8988T (cell line): ENCODE results near the gene USP22.

Experiments
- DNase-seq: peaks from one replicate; pipeline ENCODE4 v3.0.0; 2011

Gene USP22

DNA sequence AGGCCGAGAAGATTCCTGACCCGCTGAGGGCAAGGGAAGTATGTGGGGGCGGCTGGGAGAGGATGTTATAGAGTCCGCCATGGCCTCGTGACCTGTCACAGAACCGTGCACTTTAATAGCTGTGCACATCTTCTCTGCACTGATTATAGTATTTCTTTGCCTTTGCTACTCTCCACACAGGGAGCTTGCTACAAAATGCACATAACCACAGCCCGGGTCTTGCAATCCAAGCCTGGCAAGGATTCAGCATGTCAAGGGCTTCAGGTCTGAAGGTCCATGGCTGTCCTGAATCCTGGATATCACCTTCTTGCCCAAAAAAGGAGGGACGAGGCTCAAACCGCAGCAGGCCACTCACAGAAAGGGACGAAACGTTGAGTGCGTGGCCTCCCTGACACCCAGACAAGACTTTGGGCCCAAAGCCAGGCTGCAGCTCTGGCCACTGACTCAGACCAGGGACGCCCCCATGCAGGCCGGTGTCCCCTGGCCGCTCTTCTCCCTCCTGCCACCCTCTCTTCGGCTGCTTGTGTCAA is 43.7 kb downstream of the USP22 start:
- DNase-seq: no peak

DNA sequence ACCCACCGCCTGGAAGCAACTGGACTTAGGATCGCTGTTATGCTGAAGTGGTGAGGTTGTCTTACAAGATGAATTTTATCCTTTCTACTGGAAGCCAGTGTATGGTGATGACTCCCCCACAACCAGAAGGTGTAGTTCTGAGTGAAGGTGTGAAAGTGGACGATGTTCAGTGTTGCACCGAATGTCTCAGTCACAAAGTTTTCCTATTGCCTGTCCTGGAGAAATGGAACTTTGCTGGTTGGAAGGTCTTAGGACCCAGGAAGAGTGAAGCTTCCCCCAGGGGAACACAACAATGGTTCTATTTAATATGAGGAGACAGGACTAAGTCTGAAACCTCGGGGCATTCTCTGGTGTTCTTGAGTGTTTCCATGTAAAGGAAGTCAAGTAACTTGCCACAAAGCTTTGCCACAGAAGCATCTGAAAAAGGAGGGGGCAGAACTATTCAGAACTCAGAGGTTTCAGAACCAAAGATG is 44.2 kb downstream of the USP22 start:
- DNase-seq: no peak

DNA sequence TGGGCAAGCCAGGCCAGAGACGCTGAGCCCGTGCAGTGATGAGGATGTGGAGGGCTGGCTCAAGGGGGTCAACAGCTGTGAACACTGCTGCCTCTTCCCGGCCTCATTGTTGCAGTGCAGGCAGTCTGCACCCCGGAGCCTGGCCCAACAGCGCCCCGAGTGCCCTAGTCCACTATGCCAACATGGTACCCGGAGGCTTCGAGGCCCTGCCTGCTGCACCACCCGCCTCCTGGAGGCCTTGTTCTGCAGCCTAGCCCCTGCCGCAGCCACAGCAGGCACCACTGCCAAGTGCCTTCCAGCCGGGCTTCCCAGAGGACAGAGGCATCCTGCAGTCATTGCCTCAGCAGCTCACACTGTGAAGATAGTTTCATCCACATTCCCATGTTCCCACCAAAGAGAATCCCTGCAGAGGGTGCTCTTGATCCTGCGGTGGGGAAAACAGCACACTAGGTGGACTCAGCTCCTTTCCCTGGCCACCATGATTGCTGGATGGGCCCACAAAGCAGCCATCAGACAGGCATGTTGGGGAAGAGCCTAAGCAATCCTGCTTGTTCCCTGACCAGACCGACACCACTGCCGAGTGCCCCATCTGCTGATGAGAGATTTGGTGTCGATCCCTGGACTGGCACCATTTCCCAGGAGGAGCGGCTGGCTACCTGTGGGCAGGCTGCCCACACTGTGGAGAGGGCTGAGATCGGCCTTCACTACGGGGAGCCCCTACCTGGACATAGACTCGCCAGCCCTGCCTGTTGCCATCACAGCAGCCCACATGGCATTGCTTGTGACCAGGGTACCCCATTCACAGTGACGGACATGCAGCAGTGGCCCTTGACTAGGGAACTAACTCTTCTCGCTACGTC is 44.9 kb downstream of the USP22 start:
- DNase-seq: no peak

DNA sequence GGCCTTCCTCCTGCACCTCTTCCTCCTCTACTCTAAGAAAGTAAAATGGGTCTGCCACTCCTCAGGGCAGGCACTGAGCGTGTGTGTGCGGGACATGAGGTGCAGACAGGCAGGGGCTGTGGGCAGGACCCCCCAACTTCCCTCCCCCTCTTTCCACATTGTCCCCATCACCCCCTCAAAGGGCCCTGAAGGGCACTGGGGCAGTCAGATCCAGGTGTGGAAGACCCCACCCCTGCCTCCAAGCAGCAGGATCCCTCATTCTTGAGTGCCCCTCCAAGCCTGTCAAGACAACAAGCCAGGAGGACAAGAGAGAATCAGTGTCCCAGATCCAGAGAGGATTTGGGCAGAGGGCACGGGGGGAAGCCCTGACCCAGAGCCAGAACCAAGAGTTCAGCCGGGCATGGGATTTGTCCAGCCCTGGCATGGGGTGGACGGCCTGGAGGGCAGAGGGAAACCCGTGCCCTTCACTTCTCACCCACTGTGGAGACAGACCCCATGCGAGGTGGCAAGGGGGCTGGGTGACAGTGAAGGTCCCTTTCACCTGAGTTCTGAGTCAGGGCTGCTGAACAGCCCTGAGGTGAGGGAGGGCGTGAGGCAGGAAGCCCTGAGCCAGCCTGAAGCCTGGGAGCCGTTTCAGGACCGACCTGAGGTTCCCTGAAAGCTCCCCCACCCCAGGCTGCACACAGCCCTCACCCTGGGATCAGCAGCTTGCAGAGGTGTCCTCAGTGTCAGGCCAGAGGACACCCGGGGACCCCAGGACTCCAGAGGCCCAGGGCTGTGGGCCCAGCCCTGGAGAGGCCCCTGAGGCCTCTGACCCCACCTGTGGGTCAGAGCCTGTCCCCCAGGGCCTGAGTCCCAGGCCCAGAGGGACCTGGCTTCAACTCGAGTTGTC is 45.8 kb downstream of the USP22 start:
- DNase-seq: no peak

DNA sequence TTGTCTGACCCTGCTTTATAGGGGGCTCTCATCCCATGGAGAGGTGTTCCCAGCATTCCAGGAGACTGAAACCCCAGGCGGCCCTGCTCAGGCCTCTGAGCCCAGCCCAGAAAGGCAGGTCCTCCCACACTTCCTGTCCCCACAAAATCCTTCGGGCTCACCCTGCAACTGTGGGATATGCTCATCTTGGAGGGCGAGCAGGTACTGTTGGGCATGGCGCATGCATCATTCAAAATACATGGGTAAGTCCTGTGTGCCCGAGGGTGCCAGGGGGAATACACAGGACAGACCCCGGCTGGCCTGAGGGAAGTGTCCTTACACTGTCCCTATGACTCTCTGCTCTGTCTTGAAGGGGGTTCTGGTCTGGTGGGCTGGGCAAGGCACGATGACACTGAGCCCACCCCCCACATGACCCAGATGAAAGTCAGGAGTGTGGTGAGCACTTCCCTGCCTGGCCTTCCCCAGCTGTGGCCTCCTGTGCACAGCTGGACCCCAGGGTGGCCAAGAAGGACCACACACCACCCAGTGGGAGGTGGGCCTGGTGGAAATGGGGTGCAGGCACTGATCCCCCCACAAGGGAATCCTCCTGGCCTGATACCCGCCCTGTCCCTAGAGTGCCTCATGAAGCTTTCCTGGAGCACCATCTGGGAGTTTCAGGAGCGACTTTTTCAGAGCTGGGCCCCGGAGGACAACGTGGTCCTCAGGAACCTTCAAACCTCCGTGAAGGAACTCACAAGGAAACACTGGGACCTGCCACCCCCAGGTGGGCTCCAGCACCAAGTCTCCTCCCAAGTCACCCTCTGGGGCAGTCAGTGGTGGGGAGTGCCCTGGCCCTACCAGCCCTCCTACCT is 46.7 kb downstream of the USP22 start:
- no peak for DNase-seq

DNA sequence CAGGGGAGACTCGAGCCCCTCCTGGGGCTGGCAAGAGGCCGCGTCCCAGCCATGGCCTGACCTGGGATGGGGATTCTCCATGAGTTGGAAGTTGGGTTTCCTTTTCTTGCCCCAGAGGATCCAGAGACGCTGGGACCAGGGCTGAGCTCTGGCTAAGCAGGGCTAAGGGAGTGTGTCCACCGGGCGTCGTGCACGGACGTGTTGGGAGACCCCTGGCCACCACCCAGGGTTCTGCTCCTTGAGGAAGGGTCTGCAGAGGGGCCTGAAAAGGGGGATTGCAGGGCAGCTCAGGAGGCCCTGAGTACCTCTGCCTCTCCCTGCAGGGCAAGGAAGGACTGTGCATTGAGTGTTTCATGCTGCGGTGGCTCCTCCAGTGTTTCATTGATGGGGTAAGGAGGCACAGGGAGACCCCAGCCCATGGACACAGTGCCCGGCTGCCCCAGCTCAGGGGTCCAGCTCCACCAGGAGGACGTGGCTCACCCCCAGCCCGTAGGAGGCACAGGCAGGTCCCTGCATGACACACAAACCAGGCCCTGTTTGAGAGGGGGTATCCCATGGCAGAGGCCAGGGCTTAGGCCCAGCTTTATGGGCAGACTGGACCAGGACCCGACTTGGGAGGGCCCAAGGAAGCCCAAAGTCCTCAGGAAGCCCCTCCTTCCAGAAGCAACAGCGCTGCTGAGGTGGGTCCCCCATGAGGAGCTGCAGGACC is 47.5 kb downstream of the USP22 start:
- DNase-seq: no peak

DNA sequence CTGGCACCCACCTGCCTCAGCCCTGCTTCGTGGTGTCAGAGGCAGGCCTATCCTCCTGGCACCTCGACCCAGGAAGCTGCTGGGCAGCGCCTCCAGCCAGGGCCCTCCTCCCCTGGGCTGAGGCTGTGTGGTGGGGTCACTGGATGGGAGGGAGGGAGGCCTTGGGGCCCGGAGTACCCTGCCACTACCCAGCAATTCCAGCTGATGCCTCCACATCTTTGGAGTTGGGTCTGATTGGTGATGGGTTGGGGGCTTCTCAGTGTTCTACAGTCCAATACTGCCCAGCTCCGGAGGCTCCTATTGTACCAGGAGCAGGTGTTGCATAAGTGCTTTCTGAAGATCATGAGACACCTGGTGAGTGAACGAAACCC is 48.0 kb downstream of the USP22 start:
- no peak for DNase-seq

DNA sequence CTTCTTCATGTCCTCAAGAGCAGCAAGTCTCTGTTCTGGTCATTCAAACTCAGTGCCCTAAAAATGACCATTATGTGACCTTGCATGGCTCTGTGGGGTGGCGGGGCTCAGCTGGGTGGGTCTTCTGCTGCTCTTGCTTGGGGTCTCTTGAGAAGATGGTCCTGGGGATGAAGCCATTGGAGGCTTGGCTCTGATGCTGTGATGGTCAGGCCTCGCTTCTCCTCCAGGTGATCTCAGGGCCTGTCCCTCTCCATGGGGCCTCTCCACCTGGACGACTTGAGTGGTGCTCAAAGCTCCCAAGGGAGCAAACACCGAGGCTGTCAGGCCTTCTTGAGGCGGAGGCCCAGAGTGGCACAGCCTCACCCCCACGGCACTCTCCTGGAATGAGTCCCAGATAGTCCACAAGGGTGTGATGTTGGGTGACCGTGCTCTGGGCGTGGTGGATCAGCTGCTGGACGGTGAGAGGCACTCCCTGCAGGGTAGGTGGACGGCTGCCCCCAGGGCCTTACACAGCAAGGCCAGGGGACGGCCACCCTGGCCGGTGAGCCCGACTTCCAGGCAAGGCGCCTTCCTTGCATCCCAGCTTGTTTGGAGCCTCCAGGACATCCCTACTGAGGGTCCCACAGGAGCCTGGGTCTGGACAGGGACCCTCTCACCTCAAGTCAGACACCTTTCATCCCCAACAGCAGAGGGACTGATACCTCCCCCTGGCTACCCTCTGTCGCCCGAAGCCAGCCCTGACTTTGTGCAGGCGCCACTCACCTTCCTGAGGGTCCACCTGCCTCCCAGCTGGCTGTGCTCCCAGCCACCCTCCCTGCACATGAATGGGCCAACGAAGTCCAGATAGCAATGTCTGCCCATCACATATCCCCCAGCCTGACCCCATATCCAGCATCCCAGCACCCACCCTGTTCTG is 48.7 kb downstream of the USP22 start:
- DNase-seq: no peak

DNA sequence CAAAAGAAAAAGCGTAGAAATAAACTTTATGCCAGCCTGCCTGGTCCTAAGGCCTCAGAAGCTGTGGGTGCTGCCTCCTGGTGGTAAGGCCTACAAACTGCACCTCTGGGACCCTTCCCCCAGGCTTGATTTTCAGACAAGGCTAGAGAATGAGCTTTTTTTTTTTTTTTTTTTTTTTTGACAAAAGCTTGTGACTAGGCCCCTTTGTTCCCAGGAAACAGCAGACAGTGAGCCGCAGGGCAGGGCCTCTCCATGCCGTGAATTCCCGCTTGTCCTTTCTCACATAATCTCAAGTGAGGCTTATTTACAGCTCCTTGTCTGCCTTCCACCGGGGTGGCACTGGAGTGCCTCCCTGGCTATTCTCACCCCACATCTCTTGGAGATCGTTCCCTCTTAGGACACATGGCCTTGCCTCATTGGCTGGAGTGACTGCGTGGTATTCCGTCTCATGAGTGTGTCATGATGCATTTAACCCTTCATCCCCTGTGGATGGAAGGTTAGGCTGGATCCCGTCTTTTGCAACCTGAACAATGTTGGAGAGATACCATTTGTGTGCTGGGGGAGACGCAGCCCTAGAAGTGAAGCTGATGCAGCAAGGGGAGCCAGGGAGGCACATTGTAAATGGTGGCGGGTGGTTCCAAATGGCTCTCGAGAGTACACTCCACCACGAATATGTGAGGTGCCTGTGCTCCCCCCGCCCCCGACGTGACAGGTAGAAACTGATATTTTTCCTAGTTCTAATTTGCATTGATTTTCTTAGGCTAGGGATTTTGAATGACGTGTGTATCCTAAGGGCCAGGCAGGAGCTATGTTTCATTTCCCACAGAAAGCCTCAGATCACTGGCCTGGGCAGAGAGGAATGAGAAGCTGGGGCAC is 49.6 kb downstream of the USP22 start:
- DNase-seq: peak; percentile 95

DNA sequence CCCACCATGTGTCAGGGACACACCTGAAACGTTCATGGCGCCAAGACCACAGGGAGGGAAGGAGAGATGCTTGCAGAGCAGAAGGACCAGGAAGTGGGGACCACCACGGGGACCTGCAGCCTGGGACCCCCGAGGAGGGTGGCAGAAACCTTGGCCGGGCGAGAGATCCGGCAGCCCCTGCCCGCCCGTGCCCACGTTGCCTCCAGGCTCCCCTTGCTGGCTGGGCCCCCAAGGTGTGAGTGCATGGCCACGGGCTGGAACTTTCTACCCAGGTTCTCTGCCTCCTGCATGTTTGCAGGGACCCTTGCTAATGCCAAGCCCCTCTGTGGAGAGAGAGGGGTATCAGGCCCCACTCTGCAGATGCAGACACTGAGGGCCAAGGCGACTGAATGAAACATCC is 50.4 kb downstream of the USP22 start:
- no peak for DNase-seq

DNA sequence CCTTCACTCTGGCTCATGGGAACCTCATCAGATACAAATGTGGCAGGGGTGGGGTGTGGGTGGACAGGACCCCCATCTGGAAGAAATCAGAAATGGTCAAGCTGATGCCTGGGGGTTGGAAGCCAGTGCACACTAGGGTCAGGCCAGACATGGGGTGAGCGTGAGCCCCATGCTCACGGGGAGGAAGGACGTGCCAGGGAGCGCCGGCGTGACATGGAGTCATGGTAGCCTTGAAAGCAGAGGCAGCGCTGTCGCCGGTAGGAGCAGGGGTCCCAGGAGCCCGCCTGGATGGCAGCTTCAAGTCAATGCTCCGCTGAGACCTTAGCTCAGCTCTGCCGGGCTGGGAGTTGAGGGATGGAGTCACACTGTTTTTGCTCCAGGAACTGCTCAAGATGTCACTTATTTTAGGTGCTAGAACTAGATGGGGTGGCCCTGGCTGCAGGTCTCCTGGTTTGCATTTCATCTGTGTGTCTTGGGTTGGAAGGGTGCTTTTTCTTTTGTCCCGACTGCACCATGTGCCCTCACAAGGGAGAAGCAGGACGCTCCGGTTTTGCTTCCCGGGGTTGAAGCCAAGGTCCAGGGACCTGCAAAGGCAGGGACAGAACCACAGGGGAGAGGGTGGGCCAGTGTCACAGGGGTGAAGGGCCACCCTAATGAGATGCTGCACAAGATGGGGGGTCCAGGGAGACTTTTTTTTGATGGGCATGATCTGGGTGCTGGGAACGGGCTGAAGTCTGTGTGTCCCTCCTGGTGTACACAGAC is 51.4 kb downstream of the USP22 start:
- no peak for DNase-seq

DNA sequence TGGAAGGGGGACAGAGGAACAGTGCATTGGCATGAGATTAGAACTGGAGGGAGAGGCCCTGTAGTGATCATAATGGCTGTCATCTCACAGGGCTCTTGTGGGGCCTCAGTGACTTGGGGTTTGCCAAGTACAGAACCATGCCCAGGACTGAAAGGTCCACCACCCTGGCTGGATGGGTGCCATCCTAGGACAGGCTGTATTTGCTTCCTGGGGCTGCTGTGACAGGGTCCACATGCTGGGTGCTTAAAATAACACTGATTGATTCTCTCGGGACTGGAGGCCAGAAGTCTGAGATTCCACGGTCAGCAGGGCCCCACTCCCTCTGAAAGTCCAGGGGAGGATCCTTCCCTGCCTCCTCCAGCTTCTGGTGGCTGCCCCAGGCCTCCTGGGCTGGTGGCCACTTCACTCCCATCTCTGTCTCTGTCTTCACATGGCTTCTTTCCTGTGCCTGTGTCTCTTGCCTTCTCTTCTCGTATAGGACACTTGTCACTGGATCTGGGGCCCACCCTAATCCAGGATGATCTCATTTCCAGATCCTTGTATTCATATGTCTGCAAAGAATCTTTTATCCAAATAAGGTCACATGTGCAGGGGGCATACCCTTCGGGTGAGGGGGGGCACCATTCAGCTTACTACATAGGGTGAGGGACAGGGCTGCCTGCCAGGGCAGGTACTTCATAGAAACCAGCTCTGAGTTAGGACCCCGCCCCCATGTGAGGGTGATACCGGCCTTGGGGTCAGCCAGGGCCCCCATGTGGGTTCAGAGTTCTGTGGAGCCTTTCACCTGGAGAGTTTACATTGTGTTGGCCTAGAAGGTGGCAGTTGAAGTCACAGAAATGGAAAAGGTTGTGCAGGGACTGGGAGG is 52.6 kb downstream of the USP22 start:
- DNase-seq: no peak

DNA sequence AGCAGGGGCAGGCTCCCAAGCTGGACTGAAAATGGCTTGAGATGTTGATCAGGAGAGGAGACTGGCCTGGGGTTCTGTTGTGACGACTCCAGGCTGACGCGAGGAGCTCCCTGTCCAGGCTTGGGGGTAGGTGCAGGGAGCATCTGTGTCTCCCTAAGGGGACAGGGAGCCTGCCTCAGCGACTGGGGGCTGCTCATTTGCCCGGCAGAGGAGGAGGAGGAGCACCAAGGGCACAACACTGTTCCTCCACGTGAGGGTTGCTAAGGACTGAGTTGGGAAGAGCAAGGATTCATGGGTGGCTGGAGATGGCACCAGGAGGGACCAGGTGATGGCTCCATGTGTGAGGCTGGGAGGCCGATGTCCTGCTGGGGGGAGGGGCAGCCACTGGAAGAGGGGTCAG is 53.3 kb downstream of the USP22 start:
- DNase-seq: no peak

DNA sequence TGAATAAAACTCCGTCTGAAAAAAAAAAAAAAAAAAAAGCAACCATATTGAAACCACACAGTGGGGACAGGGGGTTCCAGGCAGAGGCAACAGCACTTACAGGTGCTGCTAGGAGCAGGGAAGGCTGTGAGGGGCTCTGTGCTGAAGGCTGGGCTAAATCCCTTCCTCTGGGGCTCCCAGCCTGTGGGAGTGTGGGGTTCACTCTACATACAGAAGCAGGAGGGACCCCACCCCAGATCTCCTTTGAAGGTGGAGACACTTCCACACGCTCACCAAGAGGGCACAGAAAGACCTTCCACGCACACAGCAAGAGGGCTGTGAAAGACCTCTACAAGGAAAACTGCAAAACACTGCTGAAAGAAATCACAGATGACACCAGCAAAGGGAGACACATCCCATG is 53.9 kb downstream of the USP22 start:
- no peak for DNase-seq

DNA sequence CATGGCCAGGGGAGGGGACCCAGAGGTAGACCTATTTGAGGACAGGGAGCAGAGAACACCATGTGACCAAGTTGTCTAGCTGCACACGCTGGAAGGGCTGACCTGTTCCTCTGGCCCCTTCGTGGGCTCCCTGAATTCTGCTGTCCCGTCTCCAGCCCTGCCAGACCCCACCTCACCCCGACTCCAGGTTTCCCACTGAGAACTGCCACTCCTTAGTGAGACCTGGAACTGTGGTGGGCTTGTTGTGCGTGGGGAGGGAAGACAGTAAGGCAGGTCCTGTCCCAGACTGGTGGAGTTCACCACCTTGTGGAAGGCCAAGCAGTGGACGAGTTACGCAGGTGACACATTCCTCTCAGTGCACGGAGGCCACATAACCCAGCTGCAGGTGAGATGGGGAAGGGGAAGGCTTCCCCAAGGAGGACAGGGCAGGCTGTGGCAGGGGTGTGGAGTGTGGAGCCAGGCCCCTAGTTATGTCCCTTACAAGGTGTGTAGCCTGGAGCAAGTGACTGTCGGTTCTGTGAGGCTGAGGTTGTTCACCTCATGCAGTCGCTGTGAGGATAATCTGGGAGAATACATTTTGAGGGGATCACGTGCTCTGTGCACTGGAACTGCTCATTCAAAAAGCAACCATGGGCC is 54.7 kb downstream of the USP22 start:
- no peak for DNase-seq

DNA sequence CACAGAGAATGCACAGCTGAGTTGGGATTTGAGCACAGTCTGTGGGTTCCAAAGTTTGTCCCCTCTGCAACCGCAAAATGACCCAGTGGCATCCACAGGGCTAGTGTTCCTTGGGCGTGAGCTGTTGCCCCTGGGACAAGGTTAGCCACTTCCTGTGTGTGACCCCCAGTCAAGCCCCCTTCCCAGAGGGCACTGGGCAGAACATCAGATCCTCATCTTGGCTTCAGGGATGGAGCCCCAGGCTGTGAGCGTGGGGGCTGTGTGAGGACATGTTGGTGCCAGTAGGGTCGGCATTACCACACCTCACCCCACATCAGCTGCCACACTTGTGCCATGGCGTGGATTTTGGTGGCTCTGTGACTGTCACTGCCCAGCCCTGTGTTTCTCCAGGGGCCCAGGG is 55.3 kb downstream of the USP22 start:
- no peak for DNase-seq

DNA sequence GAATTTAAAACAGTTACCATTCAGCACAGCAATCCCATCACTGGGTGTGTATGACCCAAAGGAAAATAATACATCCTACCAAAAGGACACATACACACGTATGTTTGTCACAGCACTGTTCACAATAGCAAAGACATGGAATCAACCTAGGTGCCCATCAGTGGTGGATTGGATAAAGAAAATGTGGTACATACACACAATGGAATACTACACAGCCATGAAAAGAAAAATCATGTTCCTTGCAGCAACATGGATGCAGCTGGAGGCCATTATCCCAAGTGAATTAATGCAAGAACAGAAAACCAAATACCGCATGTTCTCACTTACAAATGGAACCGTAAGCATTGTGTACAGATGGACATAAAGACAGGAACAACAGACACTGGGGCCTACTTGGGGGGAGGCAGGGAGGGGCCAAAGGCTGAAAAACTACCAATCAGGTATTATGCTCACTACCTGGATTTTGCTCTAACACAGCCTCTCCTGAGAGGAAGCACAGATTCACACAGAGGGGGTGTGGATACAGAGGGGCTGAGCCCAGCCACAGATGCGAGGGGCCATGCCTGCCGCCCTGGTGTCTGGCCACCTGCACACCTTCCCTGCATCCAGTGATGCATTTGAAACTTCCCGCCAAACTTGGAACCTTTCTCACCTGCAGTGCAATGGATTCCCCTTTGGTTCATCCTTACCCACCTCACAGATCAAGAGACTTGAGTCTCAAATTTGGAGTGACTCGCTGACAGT is 55.9 kb downstream of the USP22 start:
- DNase-seq: no peak
